Nephron progenitor cell (in vitro differentiated cells): ENCODE measurements around the gene HAS3.
"Not testable (repeated sequence)": the region's sequence is repeated elsewhere in the genome, so short reads cannot be mapped to it uniquely, and the experiment has no call there.

Experiments used
- DNase-seq: peaks from one replicate; pipeline ENCODE4 v3.0.0; 2021
- H3K27ac Mint-ChIP-seq: 2 replicates; pipeline ENCODE4 v1.8.0; 2021; ENCODE audit warnings: mild to moderate bottlenecking, moderate library complexity, mixed read lengths
- H3K27me3 Mint-ChIP-seq: 2 replicates; pipeline ENCODE4 v1.8.0; 2021; ENCODE audit warnings: mild to moderate bottlenecking, low read depth, mixed read lengths; ENCODE audit not compliant: poor library complexity
- H3K36me3 Mint-ChIP-seq: 2 replicates; pipeline ENCODE4 v1.8.0; 2021; ENCODE audit warnings: low read depth, mixed read lengths
- H3K4me1 Mint-ChIP-seq: 2 replicates; pipeline ENCODE4 v1.8.0; 2021; ENCODE audit warnings: mixed read lengths
- H3K4me3 Mint-ChIP-seq: 2 replicates; pipeline ENCODE4 v1.8.0; 2021; ENCODE audit warnings: mild to moderate bottlenecking, moderate library complexity, mixed read lengths
- H3K9me3 Mint-ChIP-seq: 2 replicates; pipeline ENCODE4 v1.8.0; 2021; ENCODE audit warnings: mild to moderate bottlenecking, moderate library complexity, mixed read lengths
- CTCF ChIP-seq: fragments of 200-600 bp; sonication (generic); IDR thresholded peaks from 2 replicates; pipeline ENCODE4 v1.5.0; 2021; ENCODE audit warnings: antibody characterized with exemption

The HAS3 gene

GRCh38 chr16:69116906-69117305 lies 11.5 kb downstream of the HAS3 start:
- Mint-ChIP-seq H3K9me3 (no peaks in the 10 kb centered on the region), H3K4me1 (peaks cover 10% of the 10 kb centered on the region), H3K4me3 (no peak overlapping the region), H3K27me3 (no peaks in the 10 kb centered on the region), H3K27ac (no peak overlapping the region), H3K36me3 (peaks cover 51% of the 10 kb centered on the region)
- TF ChIP-seq CTCF = no peak
- DNase-seq = no peak

GRCh38 chr16:69118468-69118867 lies 13.0 kb downstream of the HAS3 start:
- no peak for TF ChIP-seq CTCF
- no peak for DNase-seq
- Mint-ChIP-seq H3K4me3 (no peak overlapping the region), H3K9me3 (no peaks in the 10 kb centered on the region), H3K27me3 (no peaks in the 10 kb centered on the region), H3K27ac (peak overlapping the region; percentile 72), H3K4me1 (peaks cover 4% of the 10 kb centered on the region), H3K36me3 (peaks cover 54% of the 10 kb centered on the region)

GRCh38 chr16:69118994-69119393 lies 13.5 kb downstream of the HAS3 start:
- no peaks in the 10 kb centered on the region for H3K9me3 Mint-ChIP-seq
- TF ChIP-seq CTCF = no peak
- no peaks in the 10 kb centered on the region for H3K27me3 Mint-ChIP-seq
- no peaks in the 10 kb centered on the region for H3K4me1 Mint-ChIP-seq
- no peak for DNase-seq
- H3K27ac Mint-ChIP-seq = no peak overlapping the region
- H3K4me3 Mint-ChIP-seq = no peak overlapping the region
- H3K36me3 Mint-ChIP-seq = peaks cover 57% of the 10 kb centered on the region

- Mint-ChIP-seq H3K36me3 (peaks cover 59% of the 10 kb centered on the region), H3K9me3 (no peaks in the 10 kb centered on the region), H3K27ac (no peak overlapping the region), H3K27me3 (no peaks in the 10 kb centered on the region), H3K4me3 (no peak overlapping the region), H3K4me1 (no peaks in the 10 kb centered on the region)
- TF ChIP-seq CTCF = no peak
- DNase-seq = no peak
These were observed 14.1 kb downstream of the HAS3 start for GRCh38 chr16:69119536-69119935.

GRCh38 chr16:69120096-69120664 lies 14.7 kb downstream of the HAS3 start:
- no peak for DNase-seq
- Mint-ChIP-seq H3K36me3 (peaks cover 59% of the 10 kb centered on the region), H3K4me3 (no peak overlapping the region), H3K27me3 (no peaks in the 10 kb centered on the region), H3K9me3 (no peaks in the 10 kb centered on the region), H3K27ac (no peak overlapping the region), H3K4me1 (no peaks in the 10 kb centered on the region)
- no peak for TF ChIP-seq CTCF

GRCh38 chr16:69123910-69124309 lies 18.5 kb downstream of the HAS3 start:
- Mint-ChIP-seq H3K4me3 (no peak overlapping the region), H3K4me1 (peaks cover 5% of the 10 kb centered on the region), H3K27me3 (no peaks in the 10 kb centered on the region), H3K36me3 (peaks cover 68% of the 10 kb centered on the region), H3K9me3 (no peaks in the 10 kb centered on the region), H3K27ac (peak overlapping the region; percentile 37)
- TF ChIP-seq CTCF = peak; percentile 63
- peak; percentile 65 for DNase-seq

GRCh38 chr16:69124406-69124805 lies 19.0 kb downstream of the HAS3 start:
- H3K4me1 Mint-ChIP-seq, H3K27ac Mint-ChIP-seq, DNase-seq, H3K4me3 Mint-ChIP-seq, H3K9me3 Mint-ChIP-seq, H3K27me3 Mint-ChIP-seq: not testable (repeated sequence)
- peaks cover 68% of the 10 kb centered on the region for H3K36me3 Mint-ChIP-seq

- not testable (repeated sequence) for H3K4me3 Mint-ChIP-seq, DNase-seq, H3K27ac Mint-ChIP-seq, H3K9me3 Mint-ChIP-seq, H3K27me3 Mint-ChIP-seq
- Mint-ChIP-seq H3K36me3 (peaks cover 70% of the 10 kb centered on the region), H3K4me1 (peaks cover 12% of the 10 kb centered on the region)
These were observed 19.5 kb downstream of the HAS3 start for GRCh38 chr16:69124961-69125360.
